Lung (tissue), 12 donors: ENCODE measurements around the gene SLC29A3. TPM values are rescaled to one million over a fixed set of nuclear protein-coding genes. Genes with fewer than 3 reads are reported as not detected.

Experiments
- ATAC-seq: fragments of 200-7000 bp; cut with Tn5 transposase; one replicate; pipeline ENCODE4 v1.9.1; 2020; ENCODE audit warnings: moderate number of reproducible peaks; ENCODE audit not compliant: insufficient read depth, low FRiP score
- DNase-seq, 3 donors: peaks; one replicate each; pipeline ENCODE4 v3.0.0-alpha.2; 2013 to 2017
- H3K27ac ChIP-seq, 2 donors: one replicate each; pipeline ENCODE4 v1.5.1; 2013; ENCODE audit warnings: mild to moderate bottlenecking in 2 of 2, moderate library complexity in 2 of 2, control low read depth in 1 of 2, inconsistent platforms in 1 of 2, low read depth in 1 of 2, low read length in 1 of 2
- H3K27me3 ChIP-seq, 3 donors: one replicate each; pipeline ENCODE4 v1.5.1; 2013; ENCODE audit warnings: low read length in 2 of 3; ENCODE audit not compliant: control insufficient read depth in 3 of 3, insufficient read depth in 3 of 3
- H3K36me3 ChIP-seq, 4 donors: one replicate each; pipeline ENCODE4 v1.5.1; 2013; ENCODE audit warnings: low read length in 4 of 4, mild to moderate bottlenecking in 1 of 4, moderate library complexity in 1 of 4; ENCODE audit not compliant: control insufficient read depth in 4 of 4, insufficient read depth in 4 of 4
- H3K4me1 ChIP-seq, 5 donors: one replicate each; pipeline ENCODE4 v1.5.1; 2013; ENCODE audit warnings: low read length in 5 of 5, mild to moderate bottlenecking in 2 of 5, moderate library complexity in 1 of 5; ENCODE audit not compliant: control insufficient read depth in 5 of 5, insufficient read depth in 5 of 5
- H3K4me3 ChIP-seq: one replicate; pipeline ENCODE4 v1.5.1; 2013; ENCODE audit warnings: mild to moderate bottlenecking, control low read depth, moderate library complexity
- H3K9ac ChIP-seq, 2 donors: one replicate each; pipeline ENCODE4 v1.5.1; 2013; ENCODE audit warnings: low read length in 2 of 2, control low read depth in 1 of 2; ENCODE audit not compliant: insufficient read depth in 1 of 2
- H3K9me3 ChIP-seq, 4 donors: one replicate each; pipeline ENCODE4 v1.5.1; 2013; ENCODE audit warnings: low read length in 3 of 4, mild to moderate bottlenecking in 1 of 4, moderate library complexity in 1 of 4; ENCODE audit not compliant: control insufficient read depth in 4 of 4, insufficient read depth in 3 of 4
- WGBS, 2 donors: extraction: QIAGEN DNeasy Blood & Tissue Kit; methylation state at CpG; one replicate each; pipeline ENCODE4 v1.1.7; 2013; 5-methylcytosine and 5-hydroxymethylcytosine counted together
- polyA plus RNA-seq, 2 donors: library from polyadenylated mRNA; stranded (reverse); fragments of 200-250 nt; gene quantifications; one replicate each; pipeline ENCODE4 v1.2.1, GENCODE V29; 2013
- total RNA-seq, 2 donors: library from RNA; depleted of rRNA in 1 of 2; stranded (reverse); fragments of >200 nt in 1 of 2; gene quantifications; one replicate each; pipeline ENCODE4 v1.2.1, GENCODE V29; 2014 to 2021
- TF ChIP-seq, protein P1 (sequence below): IDR thresholded peaks from 2 replicates; pipeline ENCODE4 v1.5.1; 2012; ENCODE audit warnings: mild to moderate bottlenecking; ENCODE audit errors: control extremely low read depth, extremely low read depth
- donor health status: control.
- donor health status: control.
- donor health status: Bipolar disorder and iron deficiency.
- donor health status: healthy.
- donor health status: DM: yes; HTN: yes; CAD: no.

Gene SLC29A3
- total and polyA plus RNA-seq, 4 donors: 4.9 to 9.6 (median 5.4) TPM

DNA sequence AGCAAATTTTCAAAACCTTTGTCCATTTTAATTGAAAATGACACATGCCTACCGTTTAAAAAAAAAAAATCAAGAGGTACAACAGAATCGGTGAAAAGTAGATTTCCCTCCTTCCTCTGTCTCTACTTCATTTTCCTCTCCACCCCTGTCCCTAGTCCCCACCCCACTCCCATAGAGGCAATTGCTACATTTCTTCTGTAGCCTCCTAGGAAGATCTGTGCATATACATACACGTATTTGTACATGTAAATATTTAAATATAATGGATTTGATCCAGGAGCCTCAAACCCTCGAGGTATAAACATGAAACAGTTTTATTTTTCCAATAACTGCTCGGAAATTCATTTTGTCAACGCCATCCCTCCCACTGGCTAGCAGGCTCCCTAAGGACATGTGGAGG is 14.1 kb upstream of the SLC29A3 start:
- TF ChIP-seq, protein P1, sequence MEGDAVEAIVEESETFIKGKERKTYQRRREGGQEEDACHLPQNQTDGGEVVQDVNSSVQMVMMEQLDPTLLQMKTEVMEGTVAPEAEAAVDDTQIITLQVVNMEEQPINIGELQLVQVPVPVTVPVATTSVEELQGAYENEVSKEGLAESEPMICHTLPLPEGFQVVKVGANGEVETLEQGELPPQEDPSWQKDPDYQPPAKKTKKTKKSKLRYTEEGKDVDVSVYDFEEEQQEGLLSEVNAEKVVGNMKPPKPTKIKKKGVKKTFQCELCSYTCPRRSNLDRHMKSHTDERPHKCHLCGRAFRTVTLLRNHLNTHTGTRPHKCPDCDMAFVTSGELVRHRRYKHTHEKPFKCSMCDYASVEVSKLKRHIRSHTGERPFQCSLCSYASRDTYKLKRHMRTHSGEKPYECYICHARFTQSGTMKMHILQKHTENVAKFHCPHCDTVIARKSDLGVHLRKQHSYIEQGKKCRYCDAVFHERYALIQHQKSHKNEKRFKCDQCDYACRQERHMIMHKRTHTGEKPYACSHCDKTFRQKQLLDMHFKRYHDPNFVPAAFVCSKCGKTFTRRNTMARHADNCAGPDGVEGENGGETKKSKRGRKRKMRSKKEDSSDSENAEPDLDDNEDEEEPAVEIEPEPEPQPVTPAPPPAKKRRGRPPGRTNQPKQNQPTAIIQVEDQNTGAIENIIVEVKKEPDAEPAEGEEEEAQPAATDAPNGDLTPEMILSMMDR: no peak
- no peak overlapping the region for H3K4me3 ChIP-seq
- WGBS, 2 donors: 65 to 77% methylated on average over 6 of the region's 6 CpGs

DNA sequence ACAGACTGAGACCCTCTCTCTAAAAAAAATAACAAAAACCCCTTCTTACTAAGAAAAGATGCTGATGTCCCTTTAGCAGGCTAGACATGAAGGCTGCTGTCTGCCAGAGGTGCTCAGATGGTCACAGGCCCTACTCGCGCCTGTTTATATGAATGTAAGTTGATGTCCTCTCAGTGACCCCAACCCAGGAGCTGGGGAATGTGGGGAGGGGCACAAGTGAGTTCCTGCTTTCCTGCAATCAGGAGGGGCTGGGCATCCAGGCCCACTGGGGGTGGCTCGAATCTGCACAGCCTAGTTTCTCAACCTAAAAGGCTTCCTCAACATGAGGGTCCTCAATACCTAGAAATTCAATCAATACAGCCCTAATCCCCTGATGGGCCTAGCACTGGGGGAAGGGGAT is 12.1 kb upstream of the SLC29A3 start:
- no peak for ATAC-seq
- H3K4me3 ChIP-seq: no peak overlapping the region
- no peaks in the 10 kb centered on the region for H3K9me3 ChIP-seq
- peaks cover 0 to 18% (median 0%) of the 10 kb centered on the region in 5 donors for H3K4me1 ChIP-seq
- WGBS, 2 donors: 79 to 80% methylated on average over 3 of the region's 3 CpGs
- H3K27me3 ChIP-seq: no peaks in the 10 kb centered on the region
- DNase-seq: peak in 1 of 3 donors; percentile 27
- no peak overlapping the region for H3K27ac ChIP-seq
- H3K9ac ChIP-seq: no peak overlapping the region
- no peaks in the 10 kb centered on the region for H3K36me3 ChIP-seq
- TF ChIP-seq, protein P1: no peak

More for the DNA sequence above, 14.1 kb upstream of the SLC29A3 start:
- peaks cover 0 to 18% (median 0%) of the 10 kb centered on the region in 5 donors for H3K4me1 ChIP-seq
- H3K36me3 ChIP-seq: peaks cover 0 to under 1% (median 0%) of the 10 kb centered on the region in 4 donors
- H3K27me3 ChIP-seq: no peaks in the 10 kb centered on the region
- no peaks in the 10 kb centered on the region for H3K9me3 ChIP-seq
- no peak for DNase-seq
- H3K9ac ChIP-seq: no peak overlapping the region
- no peak for ATAC-seq
- H3K27ac ChIP-seq: no peak overlapping the region

DNA sequence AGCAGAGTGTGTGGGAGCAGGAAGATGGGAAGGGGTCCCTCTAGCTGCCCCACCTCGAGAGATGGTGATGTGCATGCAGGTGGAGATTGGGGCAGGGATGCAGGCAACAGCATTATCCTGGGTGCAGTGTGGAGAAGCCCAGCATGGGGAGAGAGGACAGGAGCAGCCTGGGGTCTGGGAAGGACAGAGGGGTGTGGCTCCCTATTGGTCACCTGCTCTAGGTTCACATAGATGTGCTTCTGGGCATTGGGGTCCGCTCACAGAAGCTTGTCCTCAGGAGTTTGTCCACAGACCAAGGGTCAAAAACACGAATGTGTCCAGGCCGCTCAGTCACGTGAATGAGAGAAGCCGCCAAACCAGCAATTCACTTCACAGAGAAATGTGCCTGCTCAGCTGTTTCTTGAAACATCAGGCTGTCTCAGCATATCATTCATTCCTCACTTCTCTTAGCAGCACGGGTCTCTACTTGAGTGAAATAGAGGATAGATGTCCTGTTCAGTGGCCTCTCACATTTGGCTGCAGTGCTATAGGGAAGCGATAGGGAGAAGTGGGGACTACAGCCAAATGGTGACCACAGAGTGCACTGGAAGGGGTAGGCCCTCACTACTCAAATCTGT is 11.5 kb upstream of the SLC29A3 start:
- DNase-seq: peak; percentile 39 to 77 (median 60)
- no peak for ATAC-seq
- no peaks in the 10 kb centered on the region for H3K36me3 ChIP-seq
- no peaks in the 10 kb centered on the region for H3K27me3 ChIP-seq
- H3K4me3 ChIP-seq: no peak overlapping the region
- TF ChIP-seq, protein P1: no peak
- H3K9ac ChIP-seq: no peak overlapping the region
- no peak overlapping the region for H3K27ac ChIP-seq
- H3K9me3 ChIP-seq: no peaks in the 10 kb centered on the region
- WGBS, 2 donors: 71 to 85% methylated on average over 8 of the region's 8 CpGs
- peaks cover 0 to 18% (median 0%) of the 10 kb centered on the region in 5 donors for H3K4me1 ChIP-seq

DNA sequence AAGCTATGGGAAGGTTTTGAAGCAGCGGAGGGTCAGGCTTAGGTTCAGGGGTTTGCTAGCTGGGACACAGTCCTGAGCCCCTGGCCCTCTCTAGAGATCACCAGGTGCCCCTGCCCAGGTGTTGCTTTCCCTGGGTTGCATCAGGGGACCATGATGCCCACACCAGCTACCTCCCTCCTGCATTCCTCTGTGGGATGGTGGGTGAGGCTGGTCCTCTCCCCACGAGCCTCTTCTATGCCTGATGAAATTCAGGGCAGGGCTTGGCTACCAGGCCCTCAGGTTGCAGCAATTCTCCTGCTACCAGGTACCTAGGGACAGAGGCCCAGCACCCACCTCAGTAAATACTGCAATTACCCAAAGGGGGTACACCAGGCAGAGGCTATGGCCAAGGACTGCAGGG is 10.8 kb upstream of the SLC29A3 start:
- Histone ChIP-seq H3K27ac (no peak overlapping the region), H3K9me3 (no peaks in the 10 kb centered on the region), H3K4me1 (peaks cover 0 to 25% (median 0%) of the 10 kb centered on the region in 5 donors), H3K4me3 (no peak overlapping the region), H3K9ac (no peak overlapping the region), H3K36me3 (no peaks in the 10 kb centered on the region), H3K27me3 (no peaks in the 10 kb centered on the region)
- TF ChIP-seq, protein P1: no peak
- 72 to 91% methylated on average over 2 of the region's 2 CpGs for WGBS, 2 donors
- DNase-seq: no peak
- no peak for ATAC-seq
